Loucy (cell line): Measurements from ENCODE around the gene ZNF576.

Source experiments
- H2AFZ ChIP-seq: fragments of 200-600 bp; sonication (generic); 2 replicates; pipeline ENCODE4 v1.6.0; 2016; ENCODE audit warnings: antibody characterized with exemption, mild to moderate bottlenecking, low read length, moderate library complexity
- H3F3A ChIP-seq: fragments of 200-600 bp; 2 replicates; pipeline ENCODE4 v1.6.0; 2016; ENCODE audit warnings: antibody characterized with exemption, low read depth, mild to moderate bottlenecking
- H3K27me3 ChIP-seq: fragments of 200-600 bp; sonication (generic); 2 replicates; pipeline ENCODE4 v1.6.1; 2014; ENCODE audit warnings: low read length, mild to moderate bottlenecking; ENCODE audit not compliant: insufficient read depth, poor library complexity, severe bottlenecking
- H3K36me3 ChIP-seq: fragments of 200-600 bp; sonication (generic); 2 replicates; pipeline ENCODE4 v1.6.1; 2016; ENCODE audit warnings: low read length; ENCODE audit not compliant: insufficient read depth
- H3K4me1 ChIP-seq: fragments of 200-600 bp; sonication (generic); 2 replicates; pipeline ENCODE4 v1.5.1; 2014; ENCODE audit warnings: low read length, mild to moderate bottlenecking; ENCODE audit not compliant: insufficient read depth, poor library complexity, severe bottlenecking
- H3K4me2 ChIP-seq: fragments of 200-600 bp; sonication (generic); 2 replicates; pipeline ENCODE4 v1.6.0; 2014; ENCODE audit warnings: antibody characterized with exemption, low read length, low read depth, mild to moderate bottlenecking; ENCODE audit not compliant: poor library complexity, severe bottlenecking
- H3K4me3 ChIP-seq: fragments of 200-600 bp; sonication (generic); 2 replicates; pipeline ENCODE4 v1.5.1; 2014; ENCODE audit warnings: low read length, mild to moderate bottlenecking, mixed read lengths; ENCODE audit not compliant: poor library complexity, severe bottlenecking
- H3K79me2 ChIP-seq: fragments of 200-600 bp; sonication (generic); 2 replicates; pipeline ENCODE4 v1.6.1; 2014; ENCODE audit warnings: low read length; ENCODE audit not compliant: insufficient read depth
- H3K9ac ChIP-seq: fragments of 200-600 bp; sonication (generic); 2 replicates; pipeline ENCODE4 v1.6.0; 2014; ENCODE audit warnings: mild to moderate bottlenecking, low read depth, low read length, moderate library complexity; ENCODE audit not compliant: poor library complexity, severe bottlenecking
- H3K9me2 ChIP-seq: fragments of 200-600 bp; sonication (generic); replicated peaks from 2 replicates; pipeline ENCODE4 v1.6.1; 2016; ENCODE audit warnings: low read depth, low read length, mixed read lengths
- H3K9me3 ChIP-seq: fragments of 200-600 bp; sonication (generic); 2 replicates; pipeline ENCODE4 v1.6.1; 2014; ENCODE audit warnings: mild to moderate bottlenecking, antibody characterized with exemption, low read length, low read depth; ENCODE audit not compliant: insufficient read depth
- H4K20me1 ChIP-seq: fragments of 200-600 bp; sonication (generic); 2 replicates; pipeline ENCODE4 v1.6.0; 2014; ENCODE audit warnings: antibody characterized with exemption, low read length, mild to moderate bottlenecking; ENCODE audit not compliant: insufficient read depth, poor library complexity, severe bottlenecking
- EZH2phosphoT487 ChIP-seq: fragments of 200-600 bp; IDR thresholded peaks from 2 replicates; pipeline ENCODE4 v1.6.1; 2018; ENCODE audit warnings: antibody characterized with exemption, mild to moderate bottlenecking, moderate library complexity, borderline replicate concordance
- TF ChIP-seq, protein P1 (sequence below): fragments of 200-600 bp; sonication (generic); conservative IDR thresholded peaks from 2 replicates; pipeline ENCODE4 v1.5.1; 2014; ENCODE audit warnings: mild to moderate bottlenecking, antibody characterized with exemption, low read length

The ZNF576 gene

DNA sequence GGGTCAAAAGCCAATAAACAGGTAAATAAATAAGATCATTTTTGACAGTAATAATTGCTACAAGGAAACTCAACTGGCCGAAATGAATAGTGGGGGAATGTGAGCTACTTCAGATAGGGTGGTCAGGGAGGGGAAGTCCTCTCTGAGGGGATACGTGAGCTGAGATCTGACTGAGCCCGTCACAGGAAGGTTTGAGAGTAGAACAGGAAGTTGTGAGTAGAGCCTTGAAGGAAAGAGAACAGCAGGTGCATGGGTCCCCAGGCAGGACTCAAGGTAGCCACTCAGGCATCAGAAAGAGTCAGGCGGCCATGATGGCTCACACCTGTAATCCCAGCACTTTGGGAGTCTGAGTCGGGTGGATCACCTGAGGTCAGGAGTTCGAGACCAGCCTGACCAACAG, 6.7 kb upstream of the ZNF576 start:
- no peak overlapping the region for H3K9ac ChIP-seq
- peaks cover 15% of the 10 kb centered on the region for H3K4me1 ChIP-seq
- H4K20me1 ChIP-seq = peaks cover 14% of the 10 kb centered on the region
- H3K79me2 ChIP-seq = peaks cover 55% of the 10 kb centered on the region
- no peak overlapping the region for H3K4me3 ChIP-seq
- peaks cover 8% of the 10 kb centered on the region; the same call in 1 of the 2 replicates for H3K36me3 ChIP-seq
- 0 out of 2 replicates have a peak, but pooled peaks cover 4% of the 10 kb centered on the region for H3F3A ChIP-seq
- H3K4me2 ChIP-seq = peak overlapping the region; percentile 33
- TF ChIP-seq, protein P1, sequence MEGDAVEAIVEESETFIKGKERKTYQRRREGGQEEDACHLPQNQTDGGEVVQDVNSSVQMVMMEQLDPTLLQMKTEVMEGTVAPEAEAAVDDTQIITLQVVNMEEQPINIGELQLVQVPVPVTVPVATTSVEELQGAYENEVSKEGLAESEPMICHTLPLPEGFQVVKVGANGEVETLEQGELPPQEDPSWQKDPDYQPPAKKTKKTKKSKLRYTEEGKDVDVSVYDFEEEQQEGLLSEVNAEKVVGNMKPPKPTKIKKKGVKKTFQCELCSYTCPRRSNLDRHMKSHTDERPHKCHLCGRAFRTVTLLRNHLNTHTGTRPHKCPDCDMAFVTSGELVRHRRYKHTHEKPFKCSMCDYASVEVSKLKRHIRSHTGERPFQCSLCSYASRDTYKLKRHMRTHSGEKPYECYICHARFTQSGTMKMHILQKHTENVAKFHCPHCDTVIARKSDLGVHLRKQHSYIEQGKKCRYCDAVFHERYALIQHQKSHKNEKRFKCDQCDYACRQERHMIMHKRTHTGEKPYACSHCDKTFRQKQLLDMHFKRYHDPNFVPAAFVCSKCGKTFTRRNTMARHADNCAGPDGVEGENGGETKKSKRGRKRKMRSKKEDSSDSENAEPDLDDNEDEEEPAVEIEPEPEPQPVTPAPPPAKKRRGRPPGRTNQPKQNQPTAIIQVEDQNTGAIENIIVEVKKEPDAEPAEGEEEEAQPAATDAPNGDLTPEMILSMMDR = no peak
- no peak for TF ChIP-seq EZH2phosphoT487
- H3K9me3 ChIP-seq = no peaks in the 10 kb centered on the region
- H3K9me2 ChIP-seq = no peaks in the 10 kb centered on the region
- H2AFZ ChIP-seq = no peak overlapping the region
- H3K27me3 ChIP-seq = no peaks in the 10 kb centered on the region

DNA sequence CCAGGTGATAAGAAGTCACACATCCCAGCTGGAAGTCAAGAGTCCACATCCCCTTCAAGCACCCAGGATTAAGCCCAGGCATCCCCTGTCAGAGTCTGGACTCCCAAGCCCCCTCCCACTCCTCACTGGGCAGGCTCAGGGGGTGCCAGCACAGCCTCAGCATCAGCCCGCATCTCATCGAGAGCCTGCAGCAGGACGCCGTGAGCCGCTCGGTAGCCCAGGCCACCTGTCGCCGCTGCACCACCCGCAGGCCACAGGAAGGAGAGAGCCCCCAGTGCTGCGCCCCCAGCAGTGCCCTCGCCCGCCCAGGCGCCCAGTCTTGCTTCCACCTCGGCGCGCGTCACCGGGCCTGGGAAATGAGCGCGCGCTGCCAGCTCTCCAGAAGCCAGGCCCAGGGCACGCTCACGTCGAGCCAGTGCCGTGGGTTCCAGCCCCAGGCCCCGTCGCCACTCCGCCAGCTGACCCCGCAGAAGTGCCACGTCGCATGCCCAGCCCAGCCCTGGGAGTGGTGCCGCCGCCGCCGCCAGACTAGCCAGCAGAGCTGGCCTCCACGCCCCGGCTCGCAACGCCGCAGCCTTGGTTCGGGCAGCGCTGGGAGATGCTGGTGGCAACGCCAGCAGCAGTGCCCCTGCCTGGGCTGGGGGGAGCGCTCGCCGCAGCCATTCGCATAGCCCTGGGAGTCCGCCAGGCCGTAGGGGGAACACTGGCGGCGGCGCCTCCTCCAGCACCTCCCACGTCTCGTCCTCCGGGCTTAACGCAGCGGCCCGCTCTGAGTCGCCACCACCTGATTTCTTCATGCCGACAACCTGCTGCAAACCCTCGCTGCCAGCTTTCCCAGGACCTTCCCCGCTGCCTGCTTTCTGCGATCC, 4.3 kb upstream of the ZNF576 start:
- no peak overlapping the region for H3K9ac ChIP-seq
- H3K9me2 ChIP-seq = no peaks in the 10 kb centered on the region
- H3K4me3 ChIP-seq = no peak overlapping the region
- H3F3A ChIP-seq = 0 out of 2 replicates have a peak, but pooled peaks cover 4% of the 10 kb centered on the region
- peaks cover 14% of the 10 kb centered on the region for H4K20me1 ChIP-seq
- TF ChIP-seq, protein P1 = no peak
- no peak for TF ChIP-seq EZH2phosphoT487
- peaks cover 8% of the 10 kb centered on the region; the same call in 1 of the 2 replicates for H3K36me3 ChIP-seq
- H3K27me3 ChIP-seq = no peaks in the 10 kb centered on the region
- H3K4me2 ChIP-seq = no peak overlapping the region
- H3K79me2 ChIP-seq = peaks cover 49% of the 10 kb centered on the region
- peaks cover 23% of the 10 kb centered on the region for H3K4me1 ChIP-seq
- H3K9me3 ChIP-seq = no peaks in the 10 kb centered on the region
- H2AFZ ChIP-seq = no peak overlapping the region

DNA sequence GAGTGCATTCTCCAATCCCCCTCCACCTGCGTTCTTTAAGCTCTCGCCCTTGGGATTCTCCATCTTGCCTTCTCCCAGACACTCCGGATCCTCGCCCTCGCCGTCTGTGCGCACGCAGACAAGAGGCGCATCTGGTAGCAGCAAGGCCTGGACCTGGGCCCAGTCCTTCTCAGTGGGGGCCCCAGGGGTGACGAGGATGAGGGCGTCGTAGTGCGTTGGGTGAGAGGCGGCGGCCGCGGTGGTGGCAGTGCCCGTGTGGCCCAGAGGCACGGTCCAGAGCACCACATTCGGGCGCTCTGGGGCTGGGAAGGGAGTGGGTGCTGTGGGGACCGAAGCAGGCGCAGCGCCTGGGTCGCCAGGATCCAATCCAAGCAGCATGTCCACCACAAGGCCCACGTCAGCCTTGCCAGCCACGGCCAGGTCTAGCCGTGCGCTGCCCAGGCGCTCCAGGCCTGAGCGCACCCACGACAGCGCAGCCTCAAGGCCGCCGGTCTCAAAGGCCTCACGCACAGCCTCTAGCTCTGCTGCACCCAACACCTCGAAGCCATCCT, 3.5 kb upstream of the ZNF576 start:
- peaks cover 8% of the 10 kb centered on the region; the same call in 1 of the 2 replicates for H3K36me3 ChIP-seq
- H3K4me2 ChIP-seq = no peak overlapping the region
- H3K9me3 ChIP-seq = no peaks in the 10 kb centered on the region
- H3F3A ChIP-seq = 0 out of 2 replicates have a peak, but pooled peaks cover 4% of the 10 kb centered on the region
- H3K27me3 ChIP-seq = no peaks in the 10 kb centered on the region
- no peak overlapping the region for H2AFZ ChIP-seq
- no peak overlapping the region for H3K9ac ChIP-seq
- H3K4me3 ChIP-seq = no peak overlapping the region
- peaks cover 56% of the 10 kb centered on the region for H3K79me2 ChIP-seq
- H3K4me1 ChIP-seq = peaks cover 30% of the 10 kb centered on the region
- H3K9me2 ChIP-seq = no peaks in the 10 kb centered on the region
- peaks cover 14% of the 10 kb centered on the region for H4K20me1 ChIP-seq
- TF ChIP-seq, protein P1 = no peak
- no peak for TF ChIP-seq EZH2phosphoT487
